ENCODE measurements around the gene CATSPERZ.

CATSPERZ gene

GRCh38 chr11:64263947-64264317 lies 36.2 kb upstream of the CATSPERZ start:
- in situ Hi-C loops (cut with MboI; ENCODE audit: low sequenced_read_pairs): no loop called here

- in situ Hi-C loops (cut with MboI; ENCODE audit: low sequenced_read_pairs): no loop called here
These were observed 35.7 kb upstream of the CATSPERZ start for GRCh38 chr11:64264371-64264852.

GRCh38 chr11:64265176-64266160 lies 34.7 kb upstream of the CATSPERZ start:
- in situ Hi-C loops (cut with MboI; ENCODE audit: low sequenced_read_pairs): no loop called here

- in situ Hi-C loops (cut with MboI; ENCODE audit: low sequenced_read_pairs): no loop called here
These were observed 33.8 kb upstream of the CATSPERZ start for GRCh38 chr11:64266339-64266738.

GRCh38 chr11:64267207-64267945 lies 32.8 kb upstream of the CATSPERZ start:
- in situ Hi-C loops (cut with MboI; ENCODE audit: low sequenced_read_pairs): no loop called here

GRCh38 chr11:64268025-64268892 lies 31.9 kb upstream of the CATSPERZ start:
- in situ Hi-C loops (cut with MboI; ENCODE audit: low sequenced_read_pairs): no loop called here

- in situ Hi-C loops (cut with MboI; ENCODE audit: low sequenced_read_pairs): no loop called here
These were observed 31.1 kb upstream of the CATSPERZ start for GRCh38 chr11:64268893-64269539.

GRCh38 chr11:64269540-64270220 lies 30.5 kb upstream of the CATSPERZ start:
- in situ Hi-C loops (cut with MboI; ENCODE audit: low sequenced_read_pairs): no loop called here

GRCh38 chr11:64275031-64275800 lies 24.9 kb upstream of the CATSPERZ start:
- in situ Hi-C loops (cut with MboI; ENCODE audit: low sequenced_read_pairs): no loop called here

- in situ Hi-C loops (cut with MboI; ENCODE audit: low sequenced_read_pairs): no loop called here
These were observed 24.3 kb upstream of the CATSPERZ start for GRCh38 chr11:64275841-64276240.

GRCh38 chr11:64276653-64277431 lies 23.3 kb upstream of the CATSPERZ start:
- in situ Hi-C loops (cut with MboI; ENCODE audit: low sequenced_read_pairs): no loop called here

GRCh38 chr11:64278576-64279190 lies 21.5 kb upstream of the CATSPERZ start:
- in situ Hi-C loops (cut with MboI; ENCODE audit: low sequenced_read_pairs): no loop called here

GRCh38 chr11:64281957-64282770 lies 18.0 kb upstream of the CATSPERZ start:
- in situ Hi-C loops (cut with MboI; ENCODE audit: low sequenced_read_pairs): no loop called here

GRCh38 chr11:64283092-64283491 lies 17.1 kb upstream of the CATSPERZ start:
- in situ Hi-C loops (cut with MboI; ENCODE audit: low sequenced_read_pairs): no loop called here

GRCh38 chr11:64284048-64284961 lies 15.9 kb upstream of the CATSPERZ start, which contains the start of gene BAD:
Gene BAD (minus strand): TSS chr11:64284665. CDS start chr11:64284368, 297 bp downstream.
- in situ Hi-C loops (cut with MboI; ENCODE audit: low sequenced_read_pairs): no loop called here
